ENCODE measurements around the gene BLTP3A.
"Not testable (repeated sequence)": the region's sequence is repeated elsewhere in the genome, so short reads cannot be mapped to it uniquely, and the experiment has no call there.

Gene BLTP3A

DNA sequence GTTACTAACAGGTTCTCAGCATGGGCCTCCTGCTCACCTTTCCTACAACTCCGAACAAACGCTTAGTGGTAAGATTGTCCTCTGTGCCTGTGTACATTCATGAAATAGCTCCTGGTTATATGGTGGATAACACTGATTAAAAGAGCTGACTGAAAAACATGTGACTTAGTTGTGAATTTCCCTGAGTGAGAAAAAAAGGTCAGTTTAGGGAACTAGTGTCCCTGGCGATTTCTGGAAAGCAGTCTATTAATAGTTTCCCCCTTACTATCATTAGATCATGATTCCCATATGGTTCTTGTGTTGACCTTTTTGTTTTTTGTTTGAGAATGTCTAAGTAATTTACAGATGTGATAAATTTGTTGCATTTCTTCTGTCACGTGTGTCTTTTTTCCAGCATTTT, 18.9 kb upstream of the BLTP3A start:
- H3K27ac Mint-ChIP-seq, result no peak overlapping the region
- no peak overlapping the region for H3K4me3 Mint-ChIP-seq
- peaks cover 15% of the 10 kb centered on the region for H3K36me3 Mint-ChIP-seq
- peaks cover 17% of the 10 kb centered on the region for H3K4me1 Mint-ChIP-seq
- H3K27me3 Mint-ChIP-seq, result no peaks in the 10 kb centered on the region
- H3K9me3 Mint-ChIP-seq, result no peaks in the 10 kb centered on the region

DNA sequence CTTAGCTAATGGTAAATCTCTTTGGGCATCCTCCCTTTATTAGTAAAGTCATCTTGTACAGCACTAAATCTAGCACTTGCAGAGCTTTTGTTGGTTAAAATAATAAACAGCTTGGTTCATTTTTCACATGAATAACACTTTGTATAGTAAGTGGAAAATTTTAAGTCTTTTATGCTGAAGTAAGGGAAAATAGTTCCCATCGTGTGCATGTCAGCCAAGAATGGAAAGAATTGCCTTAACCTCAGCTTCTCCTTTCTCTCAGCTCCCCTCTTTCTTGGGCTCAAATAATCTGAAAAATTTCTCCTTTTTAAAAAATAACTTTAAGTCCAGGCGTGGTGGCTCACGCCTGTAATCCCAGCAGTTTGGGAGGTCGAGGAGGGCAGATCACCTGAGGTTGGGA, 18.0 kb upstream of the BLTP3A start:
- H3K27ac Mint-ChIP-seq, result no peak overlapping the region
- no peak overlapping the region for H3K4me3 Mint-ChIP-seq

DNA sequence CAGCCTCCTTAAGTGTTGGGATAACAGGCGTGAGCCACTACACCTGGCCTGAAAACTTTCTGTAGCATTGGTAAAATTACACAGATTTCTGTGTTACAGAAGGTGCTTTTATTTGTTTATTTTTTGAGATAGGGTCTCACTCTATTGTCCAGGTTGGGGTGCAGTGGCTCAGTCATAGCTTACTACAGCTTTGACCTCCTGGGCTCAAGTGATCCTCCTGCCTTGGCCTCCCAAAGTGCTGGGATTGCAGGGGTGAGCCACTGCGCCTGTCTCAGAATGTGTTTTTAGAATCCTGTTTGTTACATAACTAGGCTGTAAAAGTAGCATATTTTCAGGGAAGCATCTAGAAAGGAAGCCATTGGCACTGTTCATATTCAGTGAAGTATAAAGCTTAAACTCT, 16.9 kb upstream of the BLTP3A start:
- H3K36me3 Mint-ChIP-seq, result peaks cover 15% of the 10 kb centered on the region
- H3K9me3 Mint-ChIP-seq, result no peaks in the 10 kb centered on the region

More for the DNA sequence above, 18.0 kb upstream of the BLTP3A start:
- Mint-ChIP-seq H3K36me3 (peaks cover 16% of the 10 kb centered on the region), H3K27me3 (no peaks in the 10 kb centered on the region), H3K9me3 (no peaks in the 10 kb centered on the region), H3K4me1 (peaks cover 17% of the 10 kb centered on the region)

DNA sequence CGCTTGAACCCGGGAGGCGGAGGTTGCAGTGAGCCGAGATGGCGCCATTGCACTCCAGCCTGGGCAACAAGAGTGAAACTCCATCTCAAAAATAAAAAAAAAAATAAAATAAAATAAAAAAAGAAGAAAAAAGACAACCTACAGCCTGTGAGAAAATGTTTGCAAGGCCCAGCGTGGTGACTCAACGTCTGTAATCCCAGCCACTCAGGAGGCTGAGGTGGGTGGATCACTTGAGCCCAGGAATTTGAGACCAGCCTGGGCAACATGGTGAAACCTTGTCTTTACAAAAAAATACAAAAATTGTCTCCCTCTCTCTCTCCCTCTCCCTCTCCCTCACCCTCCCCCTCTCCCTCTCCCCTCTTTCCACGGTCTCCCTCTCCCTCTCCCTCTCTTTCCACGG, 6.5 kb upstream of the BLTP3A start:
- H3K27ac Mint-ChIP-seq, H3K36me3 Mint-ChIP-seq, H3K9me3 Mint-ChIP-seq, H3K4me1 Mint-ChIP-seq, H3K4me3 Mint-ChIP-seq, H3K27me3 Mint-ChIP-seq: not testable (repeated sequence)

More for the DNA sequence above, 16.9 kb upstream of the BLTP3A start:
- Mint-ChIP-seq H3K4me1 (peaks cover 17% of the 10 kb centered on the region), H3K4me3 (no peak overlapping the region), H3K27me3 (no peaks in the 10 kb centered on the region), H3K27ac (no peak overlapping the region)

DNA sequence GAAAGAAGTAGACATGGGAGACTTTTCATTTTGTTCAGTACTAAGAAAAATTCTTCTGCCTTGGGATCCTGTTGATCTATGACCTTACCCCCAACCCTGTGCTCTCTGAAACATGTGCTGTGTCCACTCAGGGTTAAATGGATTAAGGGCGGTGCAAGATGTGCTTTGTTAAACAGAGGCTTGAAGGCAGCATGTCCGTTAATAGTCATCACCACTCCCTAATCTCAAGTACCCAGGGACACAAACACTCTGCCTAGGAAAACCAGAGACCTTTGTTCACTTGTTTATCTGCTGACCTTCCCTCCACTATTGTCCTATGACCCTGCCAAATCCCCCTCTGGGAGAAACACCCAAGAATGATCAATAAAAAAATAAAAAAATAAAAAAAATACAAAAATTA, 4.7 kb upstream of the BLTP3A start:
- H3K4me3 Mint-ChIP-seq, H3K9me3 Mint-ChIP-seq, H3K4me1 Mint-ChIP-seq, H3K36me3 Mint-ChIP-seq, H3K27me3 Mint-ChIP-seq, H3K27ac Mint-ChIP-seq: not testable (repeated sequence)

DNA sequence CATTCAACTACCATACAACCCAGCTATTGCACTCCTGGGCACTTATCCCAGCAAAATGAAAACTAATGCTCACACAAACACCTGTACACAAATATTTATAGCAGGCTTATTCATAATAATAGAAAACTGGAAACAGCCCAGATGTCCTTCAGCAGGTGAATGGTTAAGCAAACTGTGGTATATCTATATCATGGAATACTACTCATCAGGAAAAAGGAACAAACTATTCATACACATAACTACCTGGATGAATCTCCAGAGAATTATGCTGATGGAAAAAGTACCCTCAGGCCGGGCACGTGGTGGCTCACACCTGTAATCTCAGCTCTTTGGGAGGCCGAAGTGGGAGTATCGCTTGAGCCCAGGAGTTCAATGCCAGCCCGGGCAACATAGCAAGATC, 3.8 kb upstream of the BLTP3A start:
- no peaks in the 10 kb centered on the region for H3K9me3 Mint-ChIP-seq
- no peaks in the 10 kb centered on the region for H3K36me3 Mint-ChIP-seq
- H3K27me3 Mint-ChIP-seq, result no peaks in the 10 kb centered on the region
- no peak overlapping the region for H3K4me3 Mint-ChIP-seq
- H3K27ac Mint-ChIP-seq, result no peak overlapping the region
- H3K4me1 Mint-ChIP-seq, result peaks cover 12% of the 10 kb centered on the region

DNA sequence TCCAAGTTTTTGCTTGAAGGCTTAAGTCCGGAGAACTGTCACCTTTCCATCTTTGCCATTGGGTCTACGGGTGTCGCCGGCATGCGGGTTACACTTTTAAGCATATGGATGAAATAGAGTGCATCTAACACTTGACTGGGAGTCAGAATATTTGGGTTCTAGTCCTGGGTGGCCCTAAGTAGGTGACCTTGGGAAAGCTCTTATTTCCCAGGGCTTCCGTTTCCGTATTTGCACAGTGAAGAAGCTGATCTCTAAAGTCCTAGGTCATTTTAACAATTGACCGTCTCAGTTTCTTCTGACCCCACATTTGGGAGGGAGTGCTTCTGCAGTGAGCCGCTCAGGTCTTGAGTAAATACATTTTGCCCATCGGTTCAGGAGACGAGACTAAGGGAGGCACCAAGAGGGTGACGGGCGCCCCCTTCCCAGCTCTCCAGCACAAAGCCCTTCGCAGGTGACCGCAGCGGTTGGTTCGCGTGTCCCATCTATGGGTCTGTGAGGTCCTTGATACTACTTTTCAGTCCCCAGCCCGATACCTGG, 651 bp upstream of the BLTP3A start:
- no peaks in the 10 kb centered on the region for H3K9me3 Mint-ChIP-seq
- H3K27me3 Mint-ChIP-seq, result no peaks in the 10 kb centered on the region
- H3K36me3 Mint-ChIP-seq, result no peaks in the 10 kb centered on the region
- H3K27ac Mint-ChIP-seq, result peak overlapping the region; percentile 95
- H3K4me3 Mint-ChIP-seq, result peak overlapping the region; percentile 99
- H3K4me1 Mint-ChIP-seq, result peaks cover 26% of the 10 kb centered on the region

DNA sequence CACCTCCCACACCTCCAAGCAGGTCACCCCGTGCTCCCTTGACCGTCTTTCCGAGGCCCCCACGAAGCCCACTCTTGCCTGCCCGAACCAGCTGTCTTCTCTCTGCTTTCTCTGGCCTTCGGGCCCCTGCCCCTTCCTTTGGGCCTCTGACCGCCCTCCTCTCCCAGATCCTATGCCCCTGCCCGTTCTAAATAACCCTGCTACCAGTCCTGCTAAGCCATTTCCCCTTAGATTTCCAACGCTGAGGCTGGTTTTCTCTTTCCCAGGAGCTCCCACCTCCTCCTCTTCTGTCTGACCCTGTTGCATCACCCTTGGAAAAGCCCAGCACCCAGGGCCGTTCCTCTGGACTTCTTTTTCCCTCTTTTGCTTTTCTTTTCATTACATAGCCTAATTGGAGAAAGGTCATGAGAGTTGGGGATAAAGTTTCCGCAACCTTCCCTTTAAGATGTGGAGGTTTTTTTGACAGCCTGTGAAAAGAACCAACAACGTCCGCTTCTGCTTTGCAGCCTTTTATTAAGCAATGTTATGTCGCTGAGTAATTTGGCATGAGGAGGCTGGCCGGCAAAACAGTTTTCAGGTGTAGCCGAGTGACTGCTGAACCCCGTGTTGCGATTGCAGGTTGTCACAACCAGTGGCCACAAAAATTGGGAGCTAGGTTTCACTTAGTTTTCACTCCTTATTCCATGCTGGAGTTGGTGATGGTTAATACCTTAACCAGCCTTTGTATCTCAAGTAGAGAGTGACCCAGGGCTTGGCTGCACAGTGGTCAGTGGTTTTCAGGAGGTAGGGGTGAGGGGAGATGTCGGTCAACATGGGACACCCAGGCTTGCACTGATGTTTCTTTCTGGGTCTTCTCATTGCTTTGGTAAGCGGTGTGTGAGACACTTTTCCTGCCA, 970 bp downstream of the BLTP3A start:
- Mint-ChIP-seq H3K9me3 (no peaks in the 10 kb centered on the region), H3K4me3 (peak overlapping the region; percentile 99), H3K27ac (peak overlapping the region; percentile 98), H3K27me3 (no peaks in the 10 kb centered on the region), H3K36me3 (no peaks in the 10 kb centered on the region), H3K4me1 (peaks cover 26% of the 10 kb centered on the region)

DNA sequence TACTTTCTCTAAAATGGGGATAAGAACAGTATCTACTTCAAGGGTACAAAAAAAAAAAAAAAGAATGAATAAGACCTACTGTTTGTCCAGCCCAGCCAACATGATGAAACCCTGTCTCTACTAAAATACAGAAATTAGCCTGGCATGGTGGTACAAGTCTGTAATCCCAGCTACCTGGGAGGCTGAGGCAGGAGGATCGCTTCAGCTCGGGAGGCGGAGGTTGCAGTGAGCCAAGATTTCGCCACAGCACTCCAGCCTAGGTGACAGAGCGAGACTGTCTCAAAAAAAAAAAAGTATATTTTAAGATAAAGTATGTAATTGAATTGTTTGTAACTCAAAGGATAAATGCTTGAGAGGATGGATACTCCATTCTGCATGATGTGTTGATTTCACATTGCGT, 2.0 kb downstream of the BLTP3A start:
- Mint-ChIP-seq H3K4me3 (peak overlapping the region; percentile 99), H3K36me3 (no peaks in the 10 kb centered on the region), H3K9me3 (no peaks in the 10 kb centered on the region), H3K27ac (no peak overlapping the region), H3K27me3 (no peaks in the 10 kb centered on the region), H3K4me1 (peaks cover 26% of the 10 kb centered on the region)

DNA sequence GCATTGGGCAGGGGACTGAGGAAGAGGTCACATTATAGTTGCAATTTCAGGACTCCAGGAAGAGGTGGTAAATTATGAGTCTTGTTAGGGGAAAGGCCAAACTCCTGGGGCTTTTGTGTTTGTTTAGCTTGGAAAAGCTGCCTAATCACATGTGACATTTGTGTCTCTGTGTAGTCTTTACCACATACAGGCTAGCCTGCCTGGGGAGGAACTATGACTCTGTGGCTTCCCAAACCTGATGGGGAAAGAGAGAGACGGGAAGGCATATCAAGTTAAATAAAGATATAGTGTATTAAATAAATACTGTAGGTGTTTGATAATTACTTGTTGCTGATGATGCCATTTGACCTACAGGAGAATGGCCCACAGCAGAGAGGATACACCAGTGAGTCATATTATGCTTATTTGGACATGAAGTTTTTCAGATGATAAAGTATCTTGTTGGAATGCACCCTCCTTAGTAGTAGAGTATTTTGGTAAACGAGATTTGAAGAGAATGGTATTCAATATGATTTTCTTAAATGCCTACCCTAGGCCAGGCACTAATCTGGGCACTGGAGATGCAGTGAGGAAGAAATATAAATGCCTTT, 4.0 kb downstream of the BLTP3A start:
- Mint-ChIP-seq H3K4me3 (no peak overlapping the region), H3K36me3 (no peaks in the 10 kb centered on the region), H3K27me3 (no peaks in the 10 kb centered on the region), H3K9me3 (no peaks in the 10 kb centered on the region), H3K27ac (no peak overlapping the region), H3K4me1 (peaks cover 31% of the 10 kb centered on the region)

DNA sequence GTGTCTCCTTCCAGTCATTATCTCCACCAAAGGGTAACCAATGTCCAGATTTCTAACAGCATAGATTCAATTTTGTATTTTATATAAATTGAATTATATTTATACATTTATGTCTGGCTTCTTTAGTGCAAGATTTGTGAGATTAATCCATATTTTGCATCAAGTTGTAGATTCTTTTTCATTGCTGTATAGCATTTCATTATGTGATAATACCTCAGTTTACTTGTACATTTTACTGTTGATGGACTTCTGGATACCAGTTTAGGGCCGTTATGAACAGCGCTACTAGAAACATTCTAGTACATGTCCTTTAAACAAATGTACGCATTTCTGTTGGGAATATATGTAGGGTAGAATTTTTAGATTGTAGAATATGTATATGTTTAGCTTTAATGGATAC, 6.2 kb downstream of the BLTP3A start:
- H3K27me3 Mint-ChIP-seq, result no peaks in the 10 kb centered on the region
- no peaks in the 10 kb centered on the region for H3K9me3 Mint-ChIP-seq

DNA sequence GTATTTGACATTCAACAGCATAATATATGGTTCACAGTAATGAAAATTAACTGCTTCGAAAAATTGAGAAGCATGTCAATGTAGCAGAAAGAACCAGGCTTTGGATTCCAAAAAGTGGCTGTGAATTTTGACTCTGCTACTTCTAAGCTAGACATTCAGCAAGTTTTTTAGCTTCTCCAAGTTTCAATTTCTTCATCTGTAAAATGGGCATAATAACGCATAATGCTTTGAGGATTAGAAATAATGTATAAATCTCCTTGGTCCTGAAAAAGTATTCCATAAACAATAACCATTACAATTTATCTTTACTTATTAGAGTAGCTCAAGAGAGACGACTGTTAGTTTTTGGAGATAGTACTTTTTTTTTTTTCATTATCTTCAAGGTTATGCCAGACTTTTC, 7.7 kb downstream of the BLTP3A start:
- H3K27me3 Mint-ChIP-seq, result no peaks in the 10 kb centered on the region
- H3K27ac Mint-ChIP-seq, result no peak overlapping the region
- no peak overlapping the region for H3K4me3 Mint-ChIP-seq
- peaks cover 27% of the 10 kb centered on the region for H3K4me1 Mint-ChIP-seq
- H3K9me3 Mint-ChIP-seq, result no peaks in the 10 kb centered on the region
- no peaks in the 10 kb centered on the region for H3K36me3 Mint-ChIP-seq

More for the DNA sequence above, 6.2 kb downstream of the BLTP3A start:
- Mint-ChIP-seq H3K4me3 (no peak overlapping the region), H3K36me3 (no peaks in the 10 kb centered on the region), H3K4me1 (peaks cover 23% of the 10 kb centered on the region), H3K27ac (no peak overlapping the region)

DNA sequence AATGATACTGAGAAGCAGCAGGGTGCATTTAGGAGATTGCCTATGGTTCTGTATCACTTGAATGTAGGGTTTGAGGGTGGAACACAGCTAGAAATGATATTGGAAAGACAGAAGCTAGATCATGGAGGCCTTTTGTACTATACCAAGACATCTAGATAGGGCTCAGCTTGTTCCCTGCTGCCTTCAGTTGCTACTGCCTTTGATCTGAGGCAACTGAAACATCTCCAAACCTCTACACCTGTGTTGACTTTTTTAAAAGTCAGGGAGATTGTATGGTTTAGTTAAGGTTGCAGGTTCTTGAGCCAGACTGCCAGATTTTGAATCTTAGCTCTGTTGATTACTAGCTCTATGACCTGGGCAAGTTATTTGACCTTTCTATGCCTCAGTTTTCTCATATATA, 12.7 kb downstream of the BLTP3A start:
- no peak overlapping the region for H3K27ac Mint-ChIP-seq
- no peaks in the 10 kb centered on the region for H3K9me3 Mint-ChIP-seq
- peaks cover 21% of the 10 kb centered on the region for H3K4me1 Mint-ChIP-seq
- H3K27me3 Mint-ChIP-seq, result no peaks in the 10 kb centered on the region
- H3K36me3 Mint-ChIP-seq, result no peaks in the 10 kb centered on the region
- no peak overlapping the region for H3K4me3 Mint-ChIP-seq

DNA sequence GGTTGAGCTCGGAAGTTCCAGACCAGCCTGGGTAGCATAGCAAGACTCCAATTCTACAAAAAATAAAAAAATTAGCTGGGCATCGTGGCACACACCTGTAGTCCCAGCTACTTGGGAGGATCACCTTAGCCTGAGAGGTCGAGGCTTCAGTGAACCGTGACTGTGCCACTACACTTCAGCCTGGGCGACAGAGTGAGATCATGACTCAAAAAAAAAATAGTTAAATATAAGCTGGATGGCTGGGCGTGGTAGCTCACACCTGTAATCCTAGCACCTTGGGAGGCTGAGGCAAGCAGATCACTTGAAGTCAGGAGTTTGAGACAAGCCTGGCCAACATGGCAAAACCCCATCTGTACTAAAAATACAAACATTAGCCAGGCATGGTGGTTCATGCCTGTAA, 13.2 kb downstream of the BLTP3A start:
- H3K4me1 Mint-ChIP-seq, result peaks cover 16% of the 10 kb centered on the region
- H3K27me3 Mint-ChIP-seq, H3K27ac Mint-ChIP-seq, H3K9me3 Mint-ChIP-seq, H3K36me3 Mint-ChIP-seq, H3K4me3 Mint-ChIP-seq: not testable (repeated sequence)

DNA sequence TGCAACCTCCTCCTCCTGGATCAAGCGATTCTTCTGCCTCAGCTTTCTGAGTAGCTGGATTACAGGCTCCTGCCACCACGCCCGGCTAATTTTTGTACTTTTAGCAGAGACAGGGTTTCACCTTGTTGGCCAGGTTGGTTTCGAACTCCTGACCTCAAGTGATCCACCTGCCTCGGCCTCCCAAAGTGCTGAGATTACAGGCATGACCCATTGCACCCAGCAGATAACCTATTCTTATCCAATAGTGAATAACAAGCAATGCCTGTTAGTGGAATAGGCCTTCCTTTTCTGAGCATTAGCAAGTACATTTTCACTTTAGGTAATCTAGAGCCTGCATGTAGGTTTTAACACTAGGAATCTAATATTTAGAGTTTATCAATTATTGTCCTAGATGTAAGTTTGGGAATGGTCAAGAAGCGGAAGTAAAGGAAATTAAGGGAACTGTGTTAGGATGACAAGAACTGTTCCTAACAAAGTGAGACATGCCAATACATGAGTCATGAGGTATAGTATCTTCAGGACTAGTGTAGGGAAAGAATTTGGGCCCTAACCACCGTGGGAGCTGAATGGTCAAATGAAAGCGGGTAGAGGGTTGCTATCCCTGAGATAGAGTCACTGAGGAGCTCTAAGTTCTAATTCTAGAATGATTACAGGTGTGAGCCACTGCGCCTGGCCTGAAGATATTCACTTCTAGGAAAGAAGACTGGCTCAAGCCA, 15.0 kb downstream of the BLTP3A start:
- Mint-ChIP-seq H3K36me3 (no peaks in the 10 kb centered on the region), H3K27me3 (no peaks in the 10 kb centered on the region), H3K27ac (peak overlapping the region; percentile 46), H3K9me3 (no peaks in the 10 kb centered on the region), H3K4me3 (no peak overlapping the region), H3K4me1 (peaks cover 21% of the 10 kb centered on the region)

DNA sequence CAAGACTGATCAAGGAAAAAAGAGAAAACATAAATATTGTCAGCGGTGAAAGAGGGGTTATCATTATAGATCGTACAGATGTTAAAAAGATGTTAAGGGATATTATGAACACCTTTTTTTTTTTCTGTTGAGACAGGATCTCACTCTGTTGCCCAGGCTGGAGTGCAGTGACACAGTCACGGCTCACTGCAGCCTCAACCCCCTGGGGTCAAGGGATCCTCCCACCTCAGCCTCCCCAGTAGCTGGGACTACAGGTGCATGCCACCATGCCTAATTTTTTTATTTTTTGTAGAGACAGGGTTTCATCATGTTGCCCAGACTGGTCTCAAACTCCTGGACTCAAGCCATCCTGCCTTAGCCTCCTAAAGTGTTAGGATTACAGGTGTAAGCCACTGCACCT, 16.6 kb downstream of the BLTP3A start:
- H3K9me3 Mint-ChIP-seq, H3K27ac Mint-ChIP-seq, H3K36me3 Mint-ChIP-seq, H3K27me3 Mint-ChIP-seq, H3K4me3 Mint-ChIP-seq: not testable (repeated sequence)
- peaks cover 16% of the 10 kb centered on the region for H3K4me1 Mint-ChIP-seq
